AG09309 (cell line): Measurements from ENCODE around the gene KRTAP6-3.

ENCODE experiments used
- DNase-seq: peaks from one replicate; pipeline ENCODE4 v3.0.0-alpha.2; 2010; ENCODE audit warnings: low read depth
- H3K4me3 ChIP-seq: 2 replicates; pipeline ENCODE4 v1.5.1; 2011; ENCODE audit warnings: mild to moderate bottlenecking, low read depth, low read length, moderate library complexity; ENCODE audit not compliant: control insufficient read depth
- CTCF ChIP-seq: IDR thresholded peaks from 2 replicates; pipeline ENCODE4 v1.5.1; 2011; ENCODE audit warnings: mild to moderate bottlenecking, low read depth, low read length, inconsistent platforms; ENCODE audit not compliant: insufficient read depth, control insufficient read depth; ENCODE audit errors: missing control alignments

Gene KRTAP6-3

GRCh38 chr21:30563630-30564029, 28.6 kb upstream of the KRTAP6-3 start:
- DNase-seq, result no peak
- no peak overlapping the region for H3K4me3 ChIP-seq
- no peak for TF ChIP-seq CTCF

- H3K4me3 ChIP-seq, result no peak overlapping the region
- TF ChIP-seq CTCF, result no peak
- DNase-seq, result no peak
Observed at GRCh38 chr21:30567617-30568016, 24.6 kb upstream of the KRTAP6-3 start.

- TF ChIP-seq CTCF, result no peak
- H3K4me3 ChIP-seq, result no peak overlapping the region
- no peak for DNase-seq
Observed at GRCh38 chr21:30577766-30578165, 14.5 kb upstream of the KRTAP6-3 start.

GRCh38 chr21:30579346-30579745, 12.9 kb upstream of the KRTAP6-3 start:
- DNase-seq, result no peak
- no peak for TF ChIP-seq CTCF
- H3K4me3 ChIP-seq, result no peak overlapping the region

GRCh38 chr21:30580132-30580531, 12.1 kb upstream of the KRTAP6-3 start:
- H3K4me3 ChIP-seq, result no peak overlapping the region
- DNase-seq, result no peak
- TF ChIP-seq CTCF, result no peak

- no peak for TF ChIP-seq CTCF
- no peak for DNase-seq
- no peak overlapping the region for H3K4me3 ChIP-seq
Observed at GRCh38 chr21:30582870-30583269, 9.4 kb upstream of the KRTAP6-3 start.

GRCh38 chr21:30590297-30590696, 1.9 kb upstream of the KRTAP6-3 start, which contains the start of gene KRTAP22-2:
TSS of gene KRTAP22-2 (minus strand) at chr21:30590397.
- DNase-seq, result no peak
- TF ChIP-seq CTCF, result no peak
- H3K4me3 ChIP-seq, result no peak within 1 kb of the TSS
